Measurements from ENCODE around the gene AP5B1.

DNA sequence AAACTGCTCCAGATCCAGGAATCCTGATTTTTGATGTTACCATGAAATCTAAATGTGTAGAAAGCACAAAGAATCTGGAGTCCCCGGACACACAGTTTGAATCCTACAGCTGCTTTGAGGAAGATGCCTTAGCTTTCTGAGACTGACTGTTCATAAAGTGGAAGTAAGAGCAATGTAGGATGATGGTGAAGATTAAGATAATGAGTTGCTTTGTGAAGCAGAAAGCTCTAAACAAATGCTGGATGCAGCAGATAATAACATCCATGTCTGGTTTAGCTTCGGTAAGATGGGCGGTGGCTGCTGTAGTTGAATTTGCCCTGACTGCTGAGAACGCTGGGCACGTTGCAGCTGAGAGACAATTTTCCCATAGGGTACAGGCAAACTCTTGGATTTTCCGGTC is 26.2 kb upstream of the AP5B1 start:
- TF ChIP-seq, protein P1, sequence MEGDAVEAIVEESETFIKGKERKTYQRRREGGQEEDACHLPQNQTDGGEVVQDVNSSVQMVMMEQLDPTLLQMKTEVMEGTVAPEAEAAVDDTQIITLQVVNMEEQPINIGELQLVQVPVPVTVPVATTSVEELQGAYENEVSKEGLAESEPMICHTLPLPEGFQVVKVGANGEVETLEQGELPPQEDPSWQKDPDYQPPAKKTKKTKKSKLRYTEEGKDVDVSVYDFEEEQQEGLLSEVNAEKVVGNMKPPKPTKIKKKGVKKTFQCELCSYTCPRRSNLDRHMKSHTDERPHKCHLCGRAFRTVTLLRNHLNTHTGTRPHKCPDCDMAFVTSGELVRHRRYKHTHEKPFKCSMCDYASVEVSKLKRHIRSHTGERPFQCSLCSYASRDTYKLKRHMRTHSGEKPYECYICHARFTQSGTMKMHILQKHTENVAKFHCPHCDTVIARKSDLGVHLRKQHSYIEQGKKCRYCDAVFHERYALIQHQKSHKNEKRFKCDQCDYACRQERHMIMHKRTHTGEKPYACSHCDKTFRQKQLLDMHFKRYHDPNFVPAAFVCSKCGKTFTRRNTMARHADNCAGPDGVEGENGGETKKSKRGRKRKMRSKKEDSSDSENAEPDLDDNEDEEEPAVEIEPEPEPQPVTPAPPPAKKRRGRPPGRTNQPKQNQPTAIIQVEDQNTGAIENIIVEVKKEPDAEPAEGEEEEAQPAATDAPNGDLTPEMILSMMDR (IDR thresholded peaks at IDR 0.05): no peak
- TF ChIP-seq POLR2A (IDR thresholded peaks at IDR 0.05): no peak

Measured in thyroid gland (tissue), 4 donors.